ENCODE data around the gene SLC6A16.
"Not testable (repeated sequence)": the region's sequence is repeated elsewhere in the genome, so short reads cannot be mapped to it uniquely, and the experiment has no call there.

SLC6A16 gene

GRCh38 chr19:49324801-49325576 is at the start of gene SLC6A16:
Gene SLC6A16, minus strand, starts transcription at chr19:49325191. Its CDS starts 13,844 bp downstream, at chr19:49311347.
- DNase-seq (ENCODE audit: low read depth): no peak

- not testable (repeated sequence) for DNase-seq (ENCODE audit: low read depth)
These were observed 48.2 kb upstream of the SLC6A16 start for GRCh38 chr19:49373174-49373573.

GRCh38 chr19:49371184-49371583 is 46.2 kb upstream of the SLC6A16 start:
- no peak for DNase-seq (ENCODE audit: low read depth)

GRCh38 chr19:49368711-49369358 is 43.8 kb upstream of the SLC6A16 start:
- no peak for DNase-seq (ENCODE audit: low read depth)

GRCh38 chr19:49366110-49366509 is 41.1 kb upstream of the SLC6A16 start:
- DNase-seq (ENCODE audit: low read depth): no peak

GRCh38 chr19:49364083-49364737 is 39.2 kb upstream of the SLC6A16 start:
- no peak for DNase-seq (ENCODE audit: low read depth)

- DNase-seq (ENCODE audit: low read depth): peak; percentile 42
These were observed 38.5 kb upstream of the SLC6A16 start, which contains the start of gene DKKL1 for GRCh38 chr19:49363268-49364082. Gene DKKL1, plus strand, starts transcription at chr19:49363877. Its CDS starts 122 bp downstream, at chr19:49363999.

- DNase-seq (ENCODE audit: low read depth): no peak
These were observed 37.9 kb upstream of the SLC6A16 start for GRCh38 chr19:49362929-49363267.

GRCh38 chr19:49362048-49362928 is 37.3 kb upstream of the SLC6A16 start, which contains the start of gene TEAD2:
Gene TEAD2, minus strand, starts transcription at chr19:49362416. Its CDS starts 2,341 bp downstream, at chr19:49360075.
- no peak for DNase-seq (ENCODE audit: low read depth)

- no peak for DNase-seq (ENCODE audit: low read depth)
These were observed 36.6 kb upstream of the SLC6A16 start for GRCh38 chr19:49361438-49362047.

GRCh38 chr19:49359851-49360820 is 35.1 kb upstream of the SLC6A16 start:
- DNase-seq (ENCODE audit: low read depth): no peak

- no peak for DNase-seq (ENCODE audit: low read depth)
These were observed 32.2 kb upstream of the SLC6A16 start for GRCh38 chr19:49357186-49357585.

- DNase-seq (ENCODE audit: low read depth): no peak
These were observed 31.4 kb upstream of the SLC6A16 start for GRCh38 chr19:49356382-49356781.

GRCh38 chr19:49355909-49356353 is 30.9 kb upstream of the SLC6A16 start:
- DNase-seq (ENCODE audit: low read depth): no peak

GRCh38 chr19:49349567-49349966 is 24.6 kb upstream of the SLC6A16 start:
- no peak for DNase-seq (ENCODE audit: low read depth)

- no peak for DNase-seq (ENCODE audit: low read depth)
These were observed 23.6 kb upstream of the SLC6A16 start for GRCh38 chr19:49348305-49349189.

- DNase-seq (ENCODE audit: low read depth): no peak
These were observed 22.8 kb upstream of the SLC6A16 start for GRCh38 chr19:49347835-49348234.

GRCh38 chr19:49347191-49347590 is 22.2 kb upstream of the SLC6A16 start:
- DNase-seq (ENCODE audit: low read depth): no peak
